ENCODE measurements around the gene BORA.
"Not testable (repeated sequence)": the region's sequence is repeated elsewhere in the genome, so short reads cannot be mapped to it uniquely, and the experiment has no call there.

BORA gene

DNA sequence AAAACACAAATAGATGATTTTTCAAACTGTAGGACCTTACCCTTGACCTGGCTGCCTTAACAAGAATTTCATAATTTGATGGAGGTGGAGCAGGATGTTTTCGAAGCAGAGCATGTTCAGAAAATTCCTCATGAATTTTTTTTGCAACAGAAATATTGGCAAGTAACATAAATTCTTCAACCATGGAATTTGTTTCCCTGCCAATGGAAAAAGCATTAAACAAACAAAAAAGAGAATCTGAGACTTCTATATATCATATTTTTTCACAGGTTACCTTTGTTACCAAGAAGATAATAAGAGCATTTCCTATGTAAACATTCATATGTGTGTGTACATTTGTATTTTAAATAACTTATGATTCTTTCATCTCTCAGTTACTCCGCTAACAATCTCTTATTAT, 35.7 kb downstream of the BORA start:
- DNase-seq (ENCODE audit: low read depth in 2 of 2): no peak

DNA sequence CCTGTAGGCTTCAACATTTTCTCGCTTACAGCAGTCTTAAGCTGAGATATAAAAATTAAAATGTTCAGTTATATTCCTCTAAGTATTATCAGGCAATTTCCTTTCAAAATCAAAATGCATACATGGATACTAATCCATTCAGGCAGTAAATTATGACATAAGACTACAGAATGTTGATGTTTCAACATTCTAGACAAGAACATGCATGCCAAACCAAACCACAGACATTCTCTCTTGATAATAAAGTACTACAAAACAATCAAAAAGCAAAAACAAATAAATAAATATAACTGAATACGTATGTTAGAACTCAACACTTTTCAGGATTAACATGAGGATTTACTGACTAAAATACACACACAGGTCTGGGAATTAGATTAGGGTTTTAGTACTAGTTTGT, 46.3 kb downstream of the BORA start:
- DNase-seq (ENCODE audit: low read depth in 2 of 2): no peak

DNA sequence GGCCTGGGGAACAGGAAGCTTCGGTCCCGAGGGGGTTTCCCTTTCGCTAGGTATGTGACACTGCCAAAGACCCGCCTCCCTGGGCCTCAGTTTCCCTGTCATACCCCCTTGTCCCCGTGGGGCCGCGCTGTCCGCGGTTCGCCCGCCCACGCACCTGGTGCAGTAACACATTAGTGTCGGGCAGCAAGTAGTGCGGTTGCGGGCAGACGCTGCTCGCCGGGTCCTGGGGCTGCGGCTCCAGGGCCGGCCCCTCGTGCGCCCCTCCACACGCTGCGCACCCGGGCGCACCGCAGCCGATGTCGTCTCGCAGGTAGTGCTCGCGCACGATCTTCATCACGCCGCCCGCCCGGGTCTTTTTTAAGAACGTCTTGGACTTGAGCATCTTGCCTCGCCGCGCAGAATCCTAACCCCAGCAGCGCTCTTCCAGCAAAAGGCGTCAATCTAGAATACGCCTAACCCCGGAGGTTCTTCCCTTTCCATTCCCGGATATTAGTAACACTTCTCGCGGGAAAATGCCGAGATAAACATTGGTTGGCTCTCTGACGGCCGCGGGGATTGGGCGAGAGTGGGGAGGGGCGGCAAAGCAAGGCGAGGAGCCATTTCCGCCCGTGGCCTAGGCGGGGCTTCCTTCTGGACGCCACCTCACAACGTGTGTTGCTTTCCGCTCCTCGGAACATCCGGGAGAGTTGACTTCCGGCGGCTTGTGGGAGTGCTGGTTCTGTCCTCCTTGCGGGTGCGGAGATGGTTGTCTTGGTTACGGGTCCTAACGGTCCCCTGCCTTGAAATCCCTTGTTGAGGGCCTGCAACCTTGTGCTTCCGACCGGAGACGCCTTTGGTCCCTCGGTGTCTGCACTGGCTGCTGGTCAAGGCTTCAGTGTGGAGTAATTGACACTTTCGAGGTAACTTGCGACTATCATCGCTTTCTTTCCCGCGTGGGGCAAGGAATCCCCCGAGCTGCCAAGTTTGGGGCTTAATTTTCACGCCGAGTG, 54.0 kb downstream of the BORA start, which contains the start of the genes DIS3 and PIBF1:
TSS of gene DIS3 (minus strand) at position 450 of the 989 bp plus-strand sequence. CDS start at position 382, 68 bp downstream.
TSS of gene PIBF1 (plus strand) at position 683 of the 989 bp plus-strand sequence. CDS start 1,337 bp downstream, outside the sequence.
- peak; percentile 93 to 94 for DNase-seq (ENCODE audit: low read depth in 2 of 2)

DNA sequence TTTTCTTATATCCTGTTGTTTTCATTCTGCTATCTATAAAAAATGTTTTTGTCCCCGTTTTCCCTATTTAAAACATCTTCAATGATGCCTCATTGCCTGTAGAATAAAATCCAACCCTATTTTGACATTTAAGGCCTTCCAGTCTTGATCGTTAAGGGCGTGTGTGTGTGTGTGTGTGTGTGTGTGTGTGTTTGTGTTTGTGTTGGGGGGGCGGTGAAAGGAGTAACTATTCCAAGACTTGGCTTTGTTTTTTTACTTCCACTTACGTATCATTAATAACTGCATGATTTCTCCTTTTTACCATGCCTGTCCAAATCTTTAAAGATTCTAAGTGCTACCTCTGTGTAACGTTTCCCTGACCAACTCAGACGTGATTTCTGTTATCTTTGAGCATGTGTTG, 55.0 kb downstream of the BORA start:
- DNase-seq (ENCODE audit: low read depth in 2 of 2): no peak

DNA sequence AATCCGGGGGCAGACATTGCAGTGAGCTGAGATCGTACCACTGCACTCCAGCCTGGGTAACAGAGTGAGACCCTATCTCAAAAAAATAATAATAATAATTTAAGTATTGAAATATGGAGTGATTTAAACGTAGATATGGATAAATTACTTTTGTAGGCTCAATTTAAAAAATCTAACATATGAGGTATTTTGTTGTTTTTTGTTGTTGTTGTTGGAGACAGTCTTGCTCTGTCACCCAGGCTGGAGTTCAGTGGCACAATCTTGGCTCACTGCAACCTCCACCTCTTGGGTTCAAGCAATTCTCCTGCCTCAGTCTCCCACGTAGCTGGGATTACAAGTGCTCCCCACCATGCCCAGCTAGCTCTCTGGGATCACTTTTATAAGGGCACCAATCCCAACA, 57.0 kb downstream of the BORA start:
- DNase-seq (ENCODE audit: low read depth in 2 of 2): not testable (repeated sequence)

DNA sequence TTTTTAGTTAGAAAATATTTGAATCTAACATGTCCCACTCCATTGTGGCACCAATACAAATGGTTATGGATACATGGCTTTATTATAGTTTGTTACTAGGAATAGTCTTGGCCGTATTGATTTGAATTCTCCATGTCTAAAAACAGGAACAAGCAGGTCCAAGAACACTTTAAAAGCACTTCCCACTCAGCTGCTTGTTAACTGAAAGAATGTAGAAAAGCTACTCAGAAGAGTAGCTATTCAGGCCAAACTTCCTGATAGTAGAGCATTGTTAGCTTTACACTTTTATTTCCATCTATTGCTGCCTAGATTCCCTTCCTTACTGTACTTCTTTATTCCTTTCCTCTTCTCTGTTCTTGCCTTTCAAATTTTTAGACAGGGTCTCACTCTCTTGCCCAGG, 61.1 kb downstream of the BORA start:
- no peak for DNase-seq (ENCODE audit: low read depth in 2 of 2)

DNA sequence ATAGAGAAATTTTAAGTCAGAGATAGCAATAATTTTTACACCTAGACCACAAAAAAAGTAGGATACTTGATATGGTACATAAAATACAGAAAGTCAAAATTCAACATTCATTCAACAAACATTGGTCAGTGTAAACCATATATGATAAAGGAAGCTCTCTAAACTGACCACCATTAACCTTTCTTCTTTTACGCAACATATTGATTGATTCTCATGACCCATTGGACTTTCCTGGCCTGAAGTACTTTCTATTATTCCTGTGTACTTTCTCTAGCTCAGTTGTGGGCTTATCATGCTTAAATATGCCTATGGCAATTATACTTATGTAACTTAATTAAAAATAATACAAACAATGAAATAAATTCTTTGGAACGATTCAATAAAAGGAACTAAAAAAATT, 64.9 kb downstream of the BORA start:
- no peak for DNase-seq (ENCODE audit: low read depth in 2 of 2)

DNA sequence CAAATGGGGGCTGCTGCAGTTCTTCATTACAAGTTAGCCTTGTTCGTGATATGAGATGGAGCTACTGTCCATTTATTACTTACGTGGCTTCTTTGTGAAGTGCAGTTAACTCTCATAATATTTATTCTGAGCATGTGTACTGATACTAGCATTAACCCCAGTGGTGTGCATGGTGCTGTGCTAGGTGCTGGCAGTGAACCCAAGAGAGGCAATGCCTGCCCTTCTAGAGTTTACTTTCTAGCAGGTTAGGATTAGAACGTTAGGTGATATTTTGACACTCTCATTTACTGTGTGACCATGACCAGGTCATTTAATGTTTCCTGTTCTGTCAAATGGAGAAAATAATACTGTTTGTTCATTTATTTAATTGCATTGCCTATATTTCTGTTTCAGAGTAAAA, 71.1 kb downstream of the BORA start:
- DNase-seq (ENCODE audit: low read depth in 2 of 2): no peak

DNA sequence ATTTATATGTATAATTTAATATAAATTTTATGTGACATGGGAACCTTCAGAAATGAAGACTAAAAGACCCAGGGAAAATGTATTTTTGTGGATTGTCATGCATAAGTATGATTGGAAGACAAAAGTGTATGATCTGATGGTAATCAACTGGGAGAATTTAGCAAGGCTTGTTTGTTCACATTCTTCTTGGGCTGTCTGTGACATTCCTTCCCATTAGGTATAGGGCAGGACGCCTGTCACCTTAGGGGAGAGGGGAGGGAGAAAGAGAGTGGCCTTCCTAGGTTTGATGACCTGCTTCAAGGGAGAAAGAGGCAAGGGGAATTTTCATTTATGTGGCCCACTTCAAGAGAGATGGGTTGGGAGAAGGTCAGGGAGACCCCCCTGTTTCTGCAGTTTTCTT, 76.6 kb downstream of the BORA start:
- DNase-seq (ENCODE audit: low read depth in 2 of 2): no peak

Measured in stimulated activated CD8-positive, alpha-beta memory T cell treated with anti-CD3 and anti-CD28 coated beads, Interleukin-15, amount 100 ng/mL, for 4 hours (primary cell).